Mucosa of descending colon (tissue), 3 donors: ENCODE measurements around the gene INPP5A. TPM values are rescaled to one million over a fixed set of nuclear protein-coding genes. Genes with fewer than 3 reads are reported as not detected.
A peak's percentile ranks its signal among the peaks of the same experiment; 100 is the strongest.

Experiments
- ATAC-seq: fragments of 200-7000 bp; cut with Tn5 transposase; one replicate; pipeline ENCODE4 v1.9.1; 2020; ENCODE audit warnings: mild to moderate bottlenecking, moderate library complexity
- DNase-seq, 3 donors: peaks; one replicate each; pipeline ENCODE4 v3.0.0-alpha.2; 2020
- H3K36me3 ChIP-seq: fragments of 200-600 bp; one replicate; pipeline ENCODE4 v1.8.0; 2021; ENCODE audit warnings: low read depth, mild to moderate bottlenecking
- H3K4me1 ChIP-seq: fragments of 200-600 bp; one replicate; pipeline ENCODE4 v1.8.0; 2021; ENCODE audit warnings: low read depth, mild to moderate bottlenecking
- H3K4me3 ChIP-seq: fragments of 200-600 bp; one replicate; pipeline ENCODE4 v1.8.0; 2021; ENCODE audit warnings: mild to moderate bottlenecking
- H3K9me3 ChIP-seq: fragments of 200-600 bp; one replicate; pipeline ENCODE4 v1.8.0; 2021; ENCODE audit warnings: mild to moderate bottlenecking
- intact Hi-C, 2 donors: fragments of 100-400 bp; cut with DNase I in 1 of 2; cut with micrococcal nuclease in 1 of 2; formaldehyde crosslinking; loops; one replicate each; pipeline versions ENCODE4 v1.11.0 to v1.11.1; 2022; cut with DNase I, micrococcal nuclease
- total RNA-seq, 3 donors: library from RNA; stranded (reverse); fragmentation: NEBNext Ultra II Directional in 2 of 3; extraction: Animal tissue kit (Norgen Biotek cat#: 25700) in 2 of 3; gene quantifications; one replicate each; pipeline versions ENCODE4 v1.2.1 to v1.2.4, GENCODE V29; 2021 to 2023
- TF ChIP-seq, protein P1 (sequence below): fragments of 200-600 bp; IDR thresholded peaks from one replicate; pipeline ENCODE4 v1.8.0; 2022; ENCODE audit warnings: antibody characterized with exemption, mild to moderate bottlenecking
- donor health status: DM: no; HTN: no; CAD: no; lungs with moderate emphysema.
- donor health status: DM: no; HTN: no; CAD: no.
- donor health status: DM: no; HTN: yes; CAD: no.

INPP5A gene
- total RNA-seq, 3 donors from 2014 or later: 31.7 to 92.8 (median 32.0) TPM

DNA sequence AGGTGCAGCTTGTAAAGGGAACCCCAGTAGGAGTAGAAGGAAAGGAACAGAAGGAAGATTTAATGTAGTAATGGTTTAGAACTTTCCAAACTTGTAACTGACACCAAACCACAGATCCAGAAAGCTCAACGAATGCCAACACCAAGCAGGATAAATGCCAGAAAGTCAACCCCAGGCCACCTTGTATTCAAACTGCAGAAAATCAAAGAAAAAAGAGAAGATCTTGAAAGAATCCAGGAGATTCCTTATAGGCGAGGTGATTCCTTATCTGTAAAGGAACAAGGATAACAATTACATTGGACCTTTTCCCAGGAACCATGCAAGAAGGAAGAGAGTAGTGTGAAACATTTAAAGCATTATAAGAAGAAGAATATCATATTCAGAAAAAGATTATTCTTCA lies 154.7 kb downstream of the INPP5A start:
- DNase-seq (no peak), ATAC-seq (no peak)
- no peaks in the 10 kb centered on the region for H3K36me3 ChIP-seq
- H3K9me3 ChIP-seq: peaks cover 3% of the 10 kb centered on the region
- TF ChIP-seq, protein P1, sequence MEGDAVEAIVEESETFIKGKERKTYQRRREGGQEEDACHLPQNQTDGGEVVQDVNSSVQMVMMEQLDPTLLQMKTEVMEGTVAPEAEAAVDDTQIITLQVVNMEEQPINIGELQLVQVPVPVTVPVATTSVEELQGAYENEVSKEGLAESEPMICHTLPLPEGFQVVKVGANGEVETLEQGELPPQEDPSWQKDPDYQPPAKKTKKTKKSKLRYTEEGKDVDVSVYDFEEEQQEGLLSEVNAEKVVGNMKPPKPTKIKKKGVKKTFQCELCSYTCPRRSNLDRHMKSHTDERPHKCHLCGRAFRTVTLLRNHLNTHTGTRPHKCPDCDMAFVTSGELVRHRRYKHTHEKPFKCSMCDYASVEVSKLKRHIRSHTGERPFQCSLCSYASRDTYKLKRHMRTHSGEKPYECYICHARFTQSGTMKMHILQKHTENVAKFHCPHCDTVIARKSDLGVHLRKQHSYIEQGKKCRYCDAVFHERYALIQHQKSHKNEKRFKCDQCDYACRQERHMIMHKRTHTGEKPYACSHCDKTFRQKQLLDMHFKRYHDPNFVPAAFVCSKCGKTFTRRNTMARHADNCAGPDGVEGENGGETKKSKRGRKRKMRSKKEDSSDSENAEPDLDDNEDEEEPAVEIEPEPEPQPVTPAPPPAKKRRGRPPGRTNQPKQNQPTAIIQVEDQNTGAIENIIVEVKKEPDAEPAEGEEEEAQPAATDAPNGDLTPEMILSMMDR: no peak
- no peaks in the 10 kb centered on the region for H3K4me1 ChIP-seq
- intact Hi-C loops: no loop called here
- H3K4me3 ChIP-seq: no peak overlapping the region

DNA sequence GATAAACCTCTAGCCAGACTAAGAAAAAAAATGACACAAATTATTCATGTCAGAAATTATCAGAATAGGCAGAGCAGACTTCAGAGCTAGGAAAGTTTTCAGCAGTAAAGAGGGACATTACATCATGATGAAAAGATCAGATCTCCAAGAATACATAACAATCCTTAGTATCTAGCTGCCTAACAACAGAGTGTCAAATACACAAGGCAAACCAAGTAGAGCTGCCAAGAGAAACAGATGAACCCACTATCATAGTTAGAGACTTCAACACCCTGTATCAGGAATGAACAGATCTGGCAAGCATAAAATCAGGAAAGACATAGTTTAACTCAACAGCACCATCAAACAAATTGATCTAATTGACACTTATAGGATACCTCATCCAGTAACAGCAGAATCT lies 156.1 kb downstream of the INPP5A start:
- ATAC-seq (no peak), DNase-seq (no peak)
- H3K4me3 ChIP-seq: no peak overlapping the region
- H3K9me3 ChIP-seq: peaks cover 3% of the 10 kb centered on the region
- H3K36me3 ChIP-seq: no peaks in the 10 kb centered on the region
- intact Hi-C loops: no loop called here
- H3K4me1 ChIP-seq: no peaks in the 10 kb centered on the region
- TF ChIP-seq, protein P1: no peak

DNA sequence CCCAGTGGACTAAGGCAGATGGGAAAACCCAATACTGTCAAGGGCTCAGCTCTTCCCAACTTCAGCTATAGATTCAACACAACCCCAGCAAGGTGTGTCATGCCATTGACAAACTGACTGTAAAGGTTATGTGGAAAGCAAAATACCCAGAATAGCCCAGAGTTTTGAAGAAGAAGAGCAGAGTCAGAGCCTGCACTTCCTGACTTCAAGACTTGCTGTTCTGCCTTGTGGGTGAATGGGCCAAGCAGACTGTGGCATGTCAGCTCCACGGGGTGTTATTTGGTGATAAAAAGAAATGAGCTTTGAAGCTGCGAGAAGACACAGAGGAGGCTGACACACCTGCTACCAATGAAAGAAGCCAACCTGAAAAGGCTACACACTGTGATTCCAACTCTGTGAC lies 158.6 kb downstream of the INPP5A start:
- TF ChIP-seq, protein P1: no peak
- no peak overlapping the region for H3K4me3 ChIP-seq
- intact Hi-C loops: no loop called here
- peaks cover 15% of the 10 kb centered on the region for H3K4me1 ChIP-seq
- ATAC-seq (no peak), DNase-seq (no peak)
- peaks cover 3% of the 10 kb centered on the region for H3K9me3 ChIP-seq
- H3K36me3 ChIP-seq: no peaks in the 10 kb centered on the region

DNA sequence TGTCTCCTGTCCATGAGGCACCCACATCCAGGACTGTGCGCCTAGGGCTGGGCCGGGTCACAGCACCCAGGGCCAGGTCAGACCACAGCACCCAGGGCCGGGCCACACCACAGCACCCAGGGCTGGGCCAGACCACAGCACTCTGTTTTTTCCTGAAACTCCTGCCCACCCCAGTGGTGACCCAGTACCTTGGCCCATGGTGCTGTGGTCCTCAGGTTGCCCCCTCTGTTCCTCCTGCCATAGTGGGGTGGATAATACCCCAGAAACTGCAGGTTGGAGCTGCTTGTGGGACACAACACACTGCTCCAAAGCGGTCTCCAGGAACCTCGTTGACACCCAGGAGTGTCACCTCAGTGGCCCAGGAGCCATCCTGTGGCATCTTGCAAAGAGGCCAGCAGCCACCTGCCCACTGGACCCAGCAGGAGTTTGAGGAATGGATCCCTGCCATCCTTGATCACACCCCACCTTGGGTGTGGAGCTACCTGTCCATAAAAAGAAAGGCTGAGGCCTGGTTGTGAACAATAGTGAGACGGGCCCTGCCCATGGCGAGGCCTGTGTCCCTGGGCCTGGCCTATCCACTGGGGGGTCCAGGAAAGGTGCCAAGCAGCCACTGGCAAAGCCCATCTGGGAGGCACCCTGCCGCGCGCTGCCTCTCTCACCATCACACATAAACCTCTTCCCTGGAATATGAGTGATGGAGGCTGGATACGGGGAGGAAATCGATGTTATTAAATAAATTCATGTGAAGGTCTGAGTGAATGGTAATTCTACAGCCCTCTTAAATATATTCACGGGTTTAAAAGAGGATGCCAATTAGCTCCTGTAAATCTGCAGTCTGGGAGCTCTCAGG lies 159.4 kb downstream of the INPP5A start:
- DNase-seq: peak in 1 of 3 donors; percentile 28
- Histone ChIP-seq H3K4me1 (peaks cover 17% of the 10 kb centered on the region), H3K4me3 (no peak overlapping the region), H3K9me3 (peaks cover 3% of the 10 kb centered on the region), H3K36me3 (no peaks in the 10 kb centered on the region)
- ATAC-seq: no peak
- intact Hi-C loops: no loop called here
- TF ChIP-seq, protein P1: no peak

DNA sequence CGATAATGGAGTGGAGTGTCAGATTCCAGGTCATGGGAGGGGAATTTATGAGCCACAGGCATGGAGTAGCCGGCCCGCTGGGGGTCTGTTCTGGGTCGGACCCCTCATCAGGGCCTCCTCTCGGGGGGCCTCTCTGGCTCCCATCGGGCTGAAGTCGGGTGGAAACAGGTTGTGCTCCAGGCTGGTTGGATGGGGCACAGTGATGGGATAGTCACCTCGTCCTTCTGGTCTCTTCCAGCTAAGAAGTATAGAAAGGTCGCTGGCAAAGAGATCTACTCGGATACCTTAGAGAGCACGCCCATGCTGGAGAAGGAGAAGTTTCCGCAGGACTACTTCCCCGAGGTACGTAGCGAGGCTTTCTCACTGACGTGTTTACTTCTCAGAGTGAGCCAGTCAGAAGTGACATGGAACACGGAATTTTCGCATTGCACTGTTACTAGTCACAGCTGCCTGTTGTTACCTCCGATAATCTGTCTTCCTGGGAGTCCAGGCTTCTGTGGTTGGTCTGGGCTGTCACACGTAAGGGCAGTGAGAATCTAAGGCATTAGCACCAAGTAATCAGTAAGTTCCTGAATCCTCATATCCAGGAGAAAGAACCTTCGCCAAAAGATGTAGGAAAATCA lies 160.1 kb downstream of the INPP5A start:
- H3K4me1 ChIP-seq: peaks cover 17% of the 10 kb centered on the region
- no peaks in the 10 kb centered on the region for H3K36me3 ChIP-seq
- intact Hi-C loops: no loop called here
- H3K9me3 ChIP-seq: peaks cover 3% of the 10 kb centered on the region
- TF ChIP-seq, protein P1: no peak
- DNase-seq (peak in 2 of 3 donors; percentile 11 to 31), ATAC-seq (no peak)
- no peak overlapping the region for H3K4me3 ChIP-seq
